HUES6 (cell line): ENCODE data around the gene C9orf50.
"Not testable (repeated sequence)": the region's sequence is repeated elsewhere in the genome, so short reads cannot be mapped to it uniquely, and the experiment has no call there.

Source experiments
- H3K27ac ChIP-seq: 2 replicates; pipeline ENCODE4 v1.7.0; 2013; ENCODE audit warnings: low read depth, mild to moderate bottlenecking, low read length, inconsistent platforms
- H3K27me3 ChIP-seq: 2 replicates; pipeline ENCODE4 v1.6.1; 2013; ENCODE audit warnings: low read length; ENCODE audit not compliant: control insufficient read depth, insufficient read depth
- H3K36me3 ChIP-seq: 2 replicates; pipeline ENCODE4 v1.6.1; 2013; ENCODE audit warnings: low read length; ENCODE audit not compliant: control insufficient read depth, insufficient read depth
- H3K4me1 ChIP-seq: 2 replicates; pipeline ENCODE4 v1.6.1; 2013; ENCODE audit warnings: low read length; ENCODE audit not compliant: control insufficient read depth, insufficient read depth
- H3K4me3 ChIP-seq: 2 replicates; pipeline ENCODE4 v1.5.1; 2013; ENCODE audit warnings: low read depth, low read length
- H3K9ac ChIP-seq: one replicate; pipeline ENCODE4 v1.6.1; 2013; ENCODE audit warnings: mild to moderate bottlenecking, low read length
- H3K9me3 ChIP-seq: 2 replicates; pipeline ENCODE4 v1.6.1; 2013; ENCODE audit warnings: low read depth, low read length; ENCODE audit not compliant: control insufficient read depth, insufficient read depth

C9orf50 gene

DNA sequence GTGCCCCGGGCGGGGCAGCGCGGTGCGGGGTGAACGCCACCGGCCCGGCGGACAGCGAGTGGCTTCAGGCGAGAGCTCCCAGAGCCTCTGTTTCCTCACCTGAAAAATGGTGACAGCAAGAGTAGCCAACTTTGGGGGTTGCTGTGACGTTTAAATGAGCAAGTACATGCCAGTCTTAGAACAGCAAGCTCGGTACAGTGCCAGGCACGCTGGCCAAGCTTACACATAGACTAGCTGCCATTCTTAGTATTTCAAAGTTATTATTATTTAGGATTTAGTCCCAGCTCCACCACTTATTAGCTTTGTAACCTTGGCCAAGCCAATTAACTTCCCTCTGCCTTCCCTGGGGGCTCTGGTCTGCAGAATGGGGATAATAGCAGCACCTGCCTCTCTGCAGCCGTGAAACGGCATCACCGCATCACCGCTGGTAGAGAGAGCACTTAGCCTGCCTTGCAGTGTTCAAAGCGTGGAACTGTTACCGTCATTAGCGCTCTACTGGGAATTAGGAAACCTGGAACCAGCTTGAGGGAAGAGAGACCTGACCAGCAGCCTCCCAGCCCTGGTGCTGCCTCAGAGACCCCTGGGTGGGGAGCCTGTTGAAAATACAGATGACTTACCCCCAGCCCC, at the start of gene C9orf50:
Gene C9orf50 (minus strand): TSS at position 433 of the 627 bp plus-strand sequence. CDS start 527 bp downstream, outside the sequence.
- Histone ChIP-seq H3K27ac (no peak within 1 kb of the TSS), H3K27me3 (peaks cover 32% of the 10 kb centered on the region), H3K4me1 (peaks cover 11% of the 10 kb centered on the region), H3K9me3 (no peaks in the 10 kb centered on the region), H3K4me3 (peak within 1 kb of the TSS; percentile 55), H3K9ac (peak within 1 kb of the TSS; percentile 30), H3K36me3 (no peaks in the 10 kb centered on the region)

DNA sequence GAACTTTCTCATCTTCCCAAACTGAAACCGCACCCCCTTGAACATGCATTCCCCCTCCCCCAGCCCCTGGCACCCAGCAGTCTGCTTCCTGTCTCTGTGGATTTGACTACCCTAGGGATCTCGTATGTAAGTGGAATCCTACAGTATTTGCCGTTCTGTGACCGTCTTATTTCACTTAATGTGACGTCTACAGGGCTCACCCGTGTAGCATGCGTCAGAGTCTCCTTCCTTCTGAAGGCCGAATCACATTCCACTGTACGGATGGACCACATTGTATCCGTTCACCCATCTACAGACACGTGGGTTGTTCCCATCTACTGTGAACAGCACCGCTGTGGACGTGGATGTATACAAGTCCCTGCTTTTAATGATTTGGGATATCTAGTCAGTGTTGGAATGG, 49.0 kb upstream of the C9orf50 start:
- H3K27ac ChIP-seq, result no peak overlapping the region
- no peak overlapping the region for H3K9ac ChIP-seq
- H3K36me3 ChIP-seq, result no peaks in the 10 kb centered on the region
- H3K9me3 ChIP-seq, result no peaks in the 10 kb centered on the region
- peaks cover 20% of the 10 kb centered on the region for H3K4me1 ChIP-seq
- H3K4me3 ChIP-seq, result no peak overlapping the region
- H3K27me3 ChIP-seq, result peaks cover 9% of the 10 kb centered on the region

- no peak overlapping the region for H3K9ac ChIP-seq
- no peak overlapping the region for H3K4me3 ChIP-seq
- peaks cover 23% of the 10 kb centered on the region for H3K4me1 ChIP-seq
- peaks cover 16% of the 10 kb centered on the region for H3K27me3 ChIP-seq
- H3K9me3 ChIP-seq, result no peaks in the 10 kb centered on the region
- H3K27ac ChIP-seq, result no peak overlapping the region
- no peaks in the 10 kb centered on the region for H3K36me3 ChIP-seq
These were observed 48.3 kb upstream of the C9orf50 start for GRCh38 chr9:129669141-129669718.

- H3K4me3 ChIP-seq, result no peak overlapping the region
- H3K27ac ChIP-seq, result no peak overlapping the region
- H3K4me1 ChIP-seq, result peaks cover 23% of the 10 kb centered on the region
- H3K9ac ChIP-seq, result no peak overlapping the region
- peaks cover 26% of the 10 kb centered on the region for H3K27me3 ChIP-seq
- H3K9me3 ChIP-seq, result no peaks in the 10 kb centered on the region
- H3K36me3 ChIP-seq, result no peaks in the 10 kb centered on the region
These were observed 46.9 kb upstream of the C9orf50 start for GRCh38 chr9:129667850-129668249.

GRCh38 chr9:129667378-129667777, 46.5 kb upstream of the C9orf50 start:
- Histone ChIP-seq H3K27me3 (peaks cover 30% of the 10 kb centered on the region), H3K9ac (no peak overlapping the region), H3K36me3 (no peaks in the 10 kb centered on the region), H3K9me3 (no peaks in the 10 kb centered on the region), H3K27ac (no peak overlapping the region), H3K4me1 (peaks cover 23% of the 10 kb centered on the region), H3K4me3 (no peak overlapping the region)

DNA sequence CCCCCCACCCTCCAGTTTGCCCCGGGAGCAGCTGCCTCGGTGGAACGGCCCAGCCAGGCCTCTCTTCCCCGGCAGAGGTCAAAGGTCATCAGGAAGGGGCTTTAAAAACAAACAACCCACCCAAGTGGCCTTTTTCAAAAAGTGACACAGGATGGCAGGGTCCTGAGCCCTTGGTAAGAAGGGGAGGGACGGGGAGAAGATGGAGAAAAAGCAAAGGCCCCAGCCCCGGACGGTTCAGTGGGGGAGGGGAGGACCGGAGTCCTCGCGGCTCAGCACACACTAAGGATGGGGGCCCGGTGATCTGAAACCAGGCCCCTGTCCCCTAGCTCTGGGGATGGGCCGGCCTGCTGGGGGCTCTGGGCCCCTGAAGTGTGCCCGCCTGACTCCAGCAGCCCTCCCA, 45.7 kb upstream of the C9orf50 start:
- H3K4me1 ChIP-seq, result peaks cover 23% of the 10 kb centered on the region
- H3K4me3 ChIP-seq, result 0 out of 2 replicates have a peak overlapping the region, but pooled peaks have one; percentile 65
- no peak overlapping the region for H3K9ac ChIP-seq
- H3K27me3 ChIP-seq, result peaks cover 31% of the 10 kb centered on the region
- no peaks in the 10 kb centered on the region for H3K9me3 ChIP-seq
- H3K36me3 ChIP-seq, result no peaks in the 10 kb centered on the region
- H3K27ac ChIP-seq, result no peak overlapping the region

GRCh38 chr9:129665814-129666520, 45.1 kb upstream of the C9orf50 start:
- no peaks in the 10 kb centered on the region for H3K36me3 ChIP-seq
- peaks cover 31% of the 10 kb centered on the region for H3K27me3 ChIP-seq
- no peak overlapping the region for H3K27ac ChIP-seq
- H3K9ac ChIP-seq, result no peak overlapping the region
- peaks cover 18% of the 10 kb centered on the region for H3K4me1 ChIP-seq
- H3K4me3 ChIP-seq, result peak overlapping the region; percentile 65
- H3K9me3 ChIP-seq, result no peaks in the 10 kb centered on the region

- no peak within 1 kb of the TSS for H3K27ac ChIP-seq
- H3K27me3 ChIP-seq, result peaks cover 31% of the 10 kb centered on the region
- H3K9ac ChIP-seq, result no peak within 1 kb of the TSS
- H3K4me1 ChIP-seq, result peaks cover 14% of the 10 kb centered on the region
- H3K4me3 ChIP-seq, result peak within 1 kb of the TSS; percentile 65
- no peaks in the 10 kb centered on the region for H3K36me3 ChIP-seq
- no peaks in the 10 kb centered on the region for H3K9me3 ChIP-seq
These were observed 44.5 kb upstream of the C9orf50 start, which contains the start of gene PRRX2 for GRCh38 chr9:129665389-129665775. TSS of gene PRRX2 (plus strand) at chr9:129665647. CDS start at chr9:129665868, 221 bp downstream.

GRCh38 chr9:129664746-129665388, 44.0 kb upstream of the C9orf50 start:
- no peaks in the 10 kb centered on the region for H3K36me3 ChIP-seq
- H3K4me1 ChIP-seq, result peaks cover 12% of the 10 kb centered on the region
- no peak overlapping the region for H3K27ac ChIP-seq
- H3K9me3 ChIP-seq, result no peaks in the 10 kb centered on the region
- H3K9ac ChIP-seq, result no peak overlapping the region
- peaks cover 31% of the 10 kb centered on the region for H3K27me3 ChIP-seq
- peak overlapping the region; percentile 65 for H3K4me3 ChIP-seq

DNA sequence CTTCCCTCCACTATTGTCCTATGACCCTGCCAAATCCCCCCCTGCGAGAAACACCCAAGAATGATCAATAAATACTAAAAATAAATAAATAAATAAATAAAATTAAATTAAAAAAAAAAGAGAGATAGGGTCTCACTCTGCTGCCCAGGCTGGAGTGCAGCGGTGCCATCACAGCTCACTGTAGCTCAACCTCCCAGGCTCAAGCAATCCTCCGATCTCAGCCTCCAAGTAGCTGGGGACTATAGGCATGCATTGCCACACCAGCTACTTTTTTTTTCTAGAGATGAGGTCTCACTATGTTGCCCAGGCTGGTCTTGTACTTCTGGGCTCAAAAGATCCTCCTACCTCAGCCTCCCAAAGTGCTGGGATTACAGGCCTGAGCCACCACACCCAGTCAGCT, 41.3 kb upstream of the C9orf50 start:
- H3K27ac ChIP-seq, H3K9ac ChIP-seq, H3K4me1 ChIP-seq, H3K4me3 ChIP-seq, H3K9me3 ChIP-seq, H3K36me3 ChIP-seq: not testable (repeated sequence)
- H3K27me3 ChIP-seq, result peaks cover 31% of the 10 kb centered on the region

DNA sequence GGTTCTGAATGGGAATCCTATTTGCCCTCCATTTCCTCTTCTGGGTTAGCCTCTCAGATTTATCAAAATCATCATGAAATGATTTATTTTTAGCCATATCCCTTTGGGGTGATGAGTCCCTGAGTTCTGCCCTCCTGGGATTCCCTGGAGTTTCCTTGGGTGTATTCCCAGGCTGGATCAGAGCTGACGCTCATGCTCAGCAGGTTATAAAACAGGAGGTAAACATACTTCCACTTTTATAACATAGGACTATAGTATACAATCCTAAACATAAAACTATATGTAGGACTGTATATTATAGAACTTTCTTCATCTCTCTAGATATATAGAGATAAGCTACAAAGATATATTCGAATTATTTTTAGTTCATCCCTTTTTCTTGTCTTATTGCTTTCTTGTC, 40.1 kb upstream of the C9orf50 start:
- Histone ChIP-seq H3K27ac (no peak overlapping the region), H3K9ac (no peak overlapping the region), H3K27me3 (peaks cover 29% of the 10 kb centered on the region), H3K4me3 (no peak overlapping the region), H3K9me3 (no peaks in the 10 kb centered on the region), H3K36me3 (no peaks in the 10 kb centered on the region), H3K4me1 (peaks cover 3% of the 10 kb centered on the region; the same call in 1 of the 2 replicates)
